Right kidney (tissue), 1 donor: ENCODE data around the gene SBNO2.
"Not testable (repeated sequence)": the region's sequence is repeated elsewhere in the genome, so short reads cannot be mapped to it uniquely, and the experiment has no call there.

Source experiments
- DNase-seq: peaks from one replicate; pipeline ENCODE4 v3.0.0-alpha.2; 2016

SBNO2 gene

DNA sequence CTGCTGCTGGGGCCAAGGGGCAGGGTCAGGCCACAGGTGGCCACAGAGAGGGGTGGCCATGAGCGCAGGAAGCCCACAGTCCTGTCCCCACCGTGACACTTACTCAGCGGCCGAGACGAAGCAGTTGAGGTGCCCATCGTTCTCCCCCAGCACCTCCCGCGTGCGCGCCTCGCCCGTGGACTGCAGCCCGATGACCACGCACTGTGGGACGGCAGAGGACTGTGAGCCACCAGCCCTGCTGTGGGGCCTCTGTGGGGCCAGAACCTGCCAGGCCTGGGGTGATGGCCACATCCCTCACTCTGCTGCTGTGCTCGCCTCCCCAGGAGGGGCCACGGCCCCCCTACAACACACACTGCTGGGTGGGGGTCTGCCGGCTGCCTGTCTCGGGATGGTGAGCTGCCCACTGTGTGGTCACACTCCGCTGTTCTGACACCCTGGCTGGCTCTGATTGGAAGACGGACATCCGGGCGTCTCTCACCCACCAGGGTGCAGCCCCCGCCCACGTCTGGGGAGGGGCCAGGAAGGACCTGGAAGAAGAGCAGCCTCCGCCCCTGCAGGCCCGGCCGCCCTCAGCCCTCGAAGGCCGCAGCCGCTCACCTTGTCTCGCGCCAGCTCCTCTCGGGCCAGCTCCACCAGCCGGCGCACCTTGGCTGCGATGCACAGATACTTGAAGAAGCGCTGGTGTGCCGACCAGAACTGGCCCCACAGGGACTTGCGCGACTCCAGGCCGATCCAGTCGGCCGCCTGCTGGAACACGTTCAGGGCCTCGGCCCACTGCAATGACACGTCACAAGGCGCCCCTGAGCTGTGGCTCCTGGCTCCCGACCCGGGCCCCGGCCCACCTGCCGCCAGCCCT, 57.1 kb downstream of the SBNO2 start:
- no peak for DNase-seq

DNA sequence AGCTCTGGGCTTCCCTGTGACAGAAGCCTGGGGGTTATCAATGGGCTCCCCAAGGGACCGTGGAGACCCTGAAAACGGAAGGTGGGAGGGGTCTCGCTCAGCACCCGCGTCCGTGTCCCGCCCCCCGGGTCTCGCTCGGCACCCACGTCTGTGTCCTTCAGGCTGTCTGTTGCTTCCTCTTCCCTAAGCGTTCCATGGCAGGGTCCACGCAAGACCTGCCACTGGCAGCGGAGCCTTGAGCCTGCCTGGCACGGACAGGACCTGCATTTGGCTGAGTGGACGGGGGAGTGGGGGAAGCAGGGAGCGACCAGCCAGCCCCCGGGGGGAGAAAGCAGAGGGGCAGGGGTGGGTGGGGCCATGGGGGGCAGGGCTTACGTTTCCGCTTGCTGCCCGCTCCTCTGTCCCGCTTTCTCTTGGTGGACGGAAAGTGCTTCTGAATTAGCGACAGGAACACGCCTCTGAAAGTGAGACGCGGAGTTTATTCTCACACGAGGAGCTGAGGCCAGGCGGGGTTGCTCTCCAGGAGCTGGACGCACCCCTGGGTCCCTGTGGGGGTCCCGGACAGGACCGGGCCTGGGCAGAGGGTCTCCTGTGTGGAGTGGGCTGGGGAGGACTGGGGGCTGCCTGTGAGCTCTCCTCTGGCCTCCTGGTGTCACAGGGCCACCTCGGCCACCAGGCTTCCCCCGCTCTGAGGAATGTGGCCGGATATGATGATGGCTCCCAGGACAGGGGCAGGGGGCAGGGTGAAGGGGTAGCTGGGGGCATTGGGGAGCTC, 58.2 kb downstream of the SBNO2 start:
- no peak for DNase-seq

DNA sequence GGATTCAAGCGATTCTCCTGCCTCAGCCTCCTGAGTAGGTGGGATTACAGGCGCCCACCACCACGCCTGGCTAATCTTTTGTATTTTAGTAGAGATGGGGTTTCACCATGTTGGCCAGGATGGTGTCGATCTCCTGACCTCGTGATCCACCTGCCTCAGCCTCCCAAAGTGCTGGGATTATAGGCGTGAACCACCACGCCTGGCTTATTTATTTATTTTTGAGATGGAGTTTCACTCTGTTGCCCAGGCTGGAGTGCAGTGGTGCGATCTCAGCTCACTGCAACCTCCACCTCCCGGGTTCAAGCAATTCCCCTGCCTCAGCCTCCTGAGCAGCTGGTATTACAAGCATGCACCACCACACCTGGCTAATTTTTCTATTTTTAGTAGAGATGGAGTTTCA, 59.3 kb downstream of the SBNO2 start:
- DNase-seq = not testable (repeated sequence)

DNA sequence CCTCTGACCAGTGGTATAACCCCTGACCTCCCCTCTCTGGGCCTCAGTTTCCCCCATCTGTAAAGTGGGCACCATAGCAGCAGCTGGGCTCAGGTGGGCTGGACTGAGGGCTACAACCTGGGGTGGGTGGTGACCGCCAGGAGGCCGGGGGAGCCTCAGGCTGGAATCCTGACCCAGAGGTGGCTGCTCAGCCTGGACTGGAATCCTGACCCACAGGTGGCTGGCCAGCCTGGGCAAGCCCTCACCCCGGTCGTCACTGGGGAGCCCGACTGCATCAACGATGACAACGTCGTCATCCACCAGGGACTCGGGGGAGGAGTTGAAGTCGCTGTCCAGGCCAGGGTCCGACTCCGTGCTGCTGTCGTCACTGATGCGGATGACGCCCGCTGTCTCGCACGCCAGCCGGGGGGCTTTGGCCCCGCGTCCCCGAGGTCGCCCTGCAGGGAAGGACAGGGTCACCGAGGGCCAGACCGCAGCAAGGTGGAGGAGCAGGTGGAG, 60.0 kb downstream of the SBNO2 start:
- DNase-seq = no peak

DNA sequence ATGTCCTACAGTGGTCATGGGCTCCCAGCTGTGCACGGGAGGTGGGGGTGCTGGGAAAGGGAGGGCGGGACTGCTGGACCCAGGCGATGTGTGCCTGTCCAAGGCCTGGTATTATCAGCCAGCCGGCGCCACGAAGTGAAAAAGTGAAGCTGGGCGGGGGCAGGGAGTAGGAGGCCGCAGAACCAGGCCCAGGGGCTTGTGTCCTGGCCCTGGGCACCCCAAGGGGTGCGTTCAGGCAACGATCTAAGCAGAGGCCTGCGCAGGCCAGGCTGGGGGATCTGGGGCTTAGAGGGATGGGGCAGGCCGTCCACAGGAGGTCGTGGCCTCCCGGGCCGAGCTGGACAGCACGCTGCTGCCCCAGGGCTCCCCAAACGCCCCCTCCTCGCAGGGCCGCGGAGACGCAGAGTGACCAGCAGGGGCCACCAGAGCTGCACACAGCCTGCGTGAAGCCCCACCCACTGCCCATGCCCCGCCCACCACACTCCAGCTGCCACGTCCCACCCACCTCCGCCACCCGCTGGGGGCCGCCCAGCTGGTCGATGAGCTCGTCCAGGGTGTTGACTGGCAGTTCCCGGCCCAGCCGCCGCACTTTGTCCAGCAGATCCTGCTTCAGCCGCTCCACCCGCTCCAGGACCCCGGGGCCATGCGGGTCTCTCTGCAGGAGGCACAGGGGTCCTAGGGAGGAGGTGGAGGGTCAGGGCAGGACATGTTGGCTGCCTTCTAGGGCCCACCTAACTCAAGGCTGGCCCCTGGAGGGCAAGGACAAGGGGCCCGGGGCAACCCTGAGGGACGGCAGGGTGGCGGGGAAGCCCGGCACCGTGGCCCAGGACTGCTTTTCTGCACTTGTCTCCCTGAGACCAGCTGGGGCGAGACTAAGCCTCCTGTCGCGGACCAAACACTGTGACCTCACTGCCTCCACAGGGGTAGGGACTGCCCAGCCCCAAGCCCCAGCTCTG, 60.8 kb downstream of the SBNO2 start:
- peak; percentile 80 for DNase-seq

DNA sequence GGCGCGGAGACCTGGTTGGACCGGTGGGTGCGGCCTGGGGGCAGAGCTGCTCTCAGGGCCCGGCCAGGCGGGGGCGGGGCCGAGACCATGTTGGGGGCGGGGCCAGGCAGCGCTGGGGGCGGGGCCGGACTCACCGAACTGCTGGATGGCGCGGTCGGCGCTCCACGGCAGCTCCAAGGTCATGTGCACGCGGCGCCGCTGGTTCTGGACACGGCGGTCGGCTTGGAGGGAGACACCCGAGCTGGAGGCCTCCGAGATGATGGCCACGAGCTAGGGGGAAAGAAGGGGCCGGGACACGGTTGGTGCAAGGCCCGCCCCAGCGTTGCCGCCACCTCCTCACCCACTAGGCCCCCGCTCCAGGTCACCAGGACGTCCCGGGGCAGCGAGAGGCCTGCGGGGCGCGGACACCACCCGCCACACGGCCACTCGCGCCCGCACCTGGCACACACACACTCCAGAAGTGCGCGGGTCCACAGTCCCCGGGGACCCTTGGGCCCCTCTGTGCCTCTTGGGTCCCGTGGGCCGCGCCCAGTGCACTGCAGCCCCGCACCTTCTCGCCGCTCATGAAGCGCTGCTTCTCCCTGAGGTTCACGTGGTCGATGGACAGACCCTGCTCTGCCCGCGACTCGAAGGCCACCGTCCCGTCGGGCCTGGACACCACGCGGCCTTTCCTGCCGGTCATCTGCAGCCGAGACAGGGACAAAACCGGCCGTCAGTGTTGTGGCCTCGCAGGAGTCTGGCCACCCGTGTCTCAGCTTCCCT, 61.6 kb downstream of the SBNO2 start:
- peak; percentile 50 for DNase-seq

DNA sequence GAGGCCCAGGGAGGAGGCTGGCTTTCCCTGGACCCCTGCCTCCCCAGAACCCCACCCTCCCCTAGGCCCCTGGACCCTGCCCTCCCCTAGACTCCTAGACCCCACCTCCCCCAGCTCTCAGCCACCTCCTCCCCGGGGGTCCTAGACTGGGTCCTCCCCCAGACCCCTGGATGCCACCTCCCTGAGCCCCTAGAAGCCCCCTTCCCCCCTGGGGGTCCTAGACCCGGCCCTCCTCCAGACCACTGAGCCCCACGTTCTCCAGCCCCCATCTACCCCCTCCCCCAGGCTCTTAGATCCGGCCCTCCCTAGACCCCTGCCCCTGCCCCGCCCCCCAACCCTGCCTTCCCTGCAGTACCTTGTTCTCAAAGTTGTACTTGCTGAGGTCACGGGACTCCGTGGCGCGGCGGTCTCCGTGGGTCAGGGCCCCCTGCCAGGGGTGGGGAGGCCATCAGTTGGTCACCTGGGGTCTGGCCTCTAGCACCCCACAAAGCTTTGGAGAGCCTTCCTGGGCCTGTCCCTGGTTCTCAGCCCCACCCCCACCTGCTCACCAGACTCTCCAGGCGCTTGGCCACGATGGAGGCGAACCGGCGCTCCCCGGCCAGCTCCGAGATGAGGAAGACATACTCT, 62.3 kb downstream of the SBNO2 start:
- DNase-seq = no peak

DNA sequence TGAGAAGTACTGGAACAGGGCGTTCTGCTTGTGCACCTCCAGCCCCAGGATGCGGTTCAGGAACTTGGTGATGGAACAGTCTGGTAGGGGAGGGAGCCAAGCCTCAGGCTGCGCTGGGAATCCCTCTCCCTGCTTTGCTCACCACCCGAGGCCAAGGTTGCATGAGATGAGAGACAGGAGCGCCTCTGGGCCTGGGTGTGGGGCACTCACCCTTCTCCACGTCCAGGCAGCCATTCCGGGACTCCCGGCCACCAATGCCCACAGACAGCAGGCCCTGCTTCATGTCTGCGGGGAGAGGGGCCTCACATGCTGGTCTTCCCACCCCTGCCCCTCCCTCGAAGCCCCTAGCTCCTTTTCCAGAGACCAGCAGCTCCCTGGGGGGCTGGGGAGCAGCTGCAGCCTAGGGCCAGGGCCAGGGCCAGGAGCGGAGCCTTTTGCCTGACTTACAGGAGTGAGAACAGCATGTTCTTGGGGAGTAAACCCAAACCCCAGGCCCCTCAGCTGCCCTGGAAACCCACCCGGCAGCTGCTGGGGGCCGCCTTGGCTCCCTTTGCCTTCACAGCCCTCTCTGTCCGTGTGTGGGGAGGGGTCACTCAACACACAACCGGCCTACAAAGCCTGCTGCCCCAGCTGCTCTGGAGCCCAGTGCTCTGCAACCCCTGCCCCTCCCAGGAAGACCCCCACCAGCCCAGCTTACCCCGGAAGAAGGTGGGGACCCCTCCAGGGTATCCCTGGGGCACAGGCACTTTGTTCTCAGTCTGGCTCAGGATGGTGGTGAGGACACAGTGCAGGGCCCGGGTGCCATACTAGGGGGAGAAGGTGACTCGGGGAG, 63.0 kb downstream of the SBNO2 start:
- DNase-seq = no peak

DNA sequence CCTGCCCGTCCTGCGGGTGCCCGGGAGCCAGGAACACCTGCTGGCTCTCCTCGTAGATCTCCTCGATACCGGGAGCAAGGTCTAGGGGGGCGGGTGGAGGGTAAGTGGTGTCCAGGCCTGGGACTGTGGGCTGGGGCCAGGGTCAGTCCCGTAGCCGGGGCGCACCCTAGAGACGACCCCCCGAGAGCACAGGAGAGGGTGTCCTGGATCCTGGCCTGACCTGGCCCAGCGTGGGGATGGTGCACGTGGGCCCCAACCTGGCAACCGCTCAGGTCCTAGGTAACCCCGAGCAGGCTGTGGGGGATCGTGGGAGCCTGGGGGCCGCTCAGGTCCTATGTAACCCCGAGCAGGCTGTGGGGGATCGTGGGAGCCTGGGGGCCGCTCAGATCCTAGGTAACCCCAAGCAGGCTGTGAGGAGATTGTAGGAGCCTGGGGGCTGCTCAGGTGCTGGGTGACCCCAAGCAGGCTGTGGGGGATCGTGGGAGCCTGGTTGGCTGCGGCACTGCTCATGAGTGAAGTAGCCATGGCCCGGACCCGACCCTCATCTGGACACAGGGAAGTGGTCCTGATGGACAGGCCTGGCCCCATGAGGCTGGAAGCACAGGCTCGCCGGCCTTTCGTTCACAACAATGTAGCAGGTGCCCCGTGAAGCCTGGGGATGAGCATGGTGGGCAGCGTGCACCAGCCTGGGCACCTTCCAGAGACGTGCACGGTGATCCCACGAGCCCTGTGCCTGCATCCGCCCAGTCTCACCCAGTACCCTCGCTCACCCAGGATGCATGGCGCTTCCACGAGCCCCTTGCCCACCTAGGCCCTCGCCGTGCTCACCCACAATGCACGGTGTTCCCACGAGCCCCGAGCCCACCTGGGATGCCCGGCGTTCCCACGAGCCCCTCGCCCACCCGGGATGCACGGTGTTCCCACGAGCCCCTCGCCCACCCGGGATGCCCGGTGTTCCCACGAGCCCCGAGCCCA, 64.1 kb downstream of the SBNO2 start:
- no peak for DNase-seq

DNA sequence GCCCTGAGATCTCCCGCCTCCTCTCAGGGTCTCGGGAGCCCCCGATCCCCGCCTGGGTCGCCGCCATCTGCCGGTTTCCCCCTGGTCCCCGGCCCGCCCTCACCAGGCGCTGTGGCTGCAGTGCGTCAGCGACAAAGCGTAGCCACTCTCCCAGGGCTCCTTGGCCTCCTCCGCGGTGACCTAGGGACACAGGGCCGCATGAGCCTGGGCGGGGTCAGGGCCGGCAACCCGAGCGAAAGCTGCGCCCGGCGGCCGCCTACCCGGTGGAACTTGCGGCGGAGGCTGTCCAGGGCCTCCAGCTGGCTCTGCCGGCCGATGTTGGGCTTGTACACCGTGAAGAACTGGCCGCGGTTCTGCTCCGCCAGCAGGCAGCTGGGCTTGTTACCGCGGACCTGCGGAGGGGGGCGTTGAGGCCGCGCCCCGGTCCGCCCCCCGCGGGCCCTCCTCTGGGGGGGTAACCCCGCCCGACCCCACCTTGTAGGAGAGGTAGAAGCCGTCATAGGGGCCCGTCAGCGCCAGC, 65.0 kb downstream of the SBNO2 start:
- no peak for DNase-seq

DNA sequence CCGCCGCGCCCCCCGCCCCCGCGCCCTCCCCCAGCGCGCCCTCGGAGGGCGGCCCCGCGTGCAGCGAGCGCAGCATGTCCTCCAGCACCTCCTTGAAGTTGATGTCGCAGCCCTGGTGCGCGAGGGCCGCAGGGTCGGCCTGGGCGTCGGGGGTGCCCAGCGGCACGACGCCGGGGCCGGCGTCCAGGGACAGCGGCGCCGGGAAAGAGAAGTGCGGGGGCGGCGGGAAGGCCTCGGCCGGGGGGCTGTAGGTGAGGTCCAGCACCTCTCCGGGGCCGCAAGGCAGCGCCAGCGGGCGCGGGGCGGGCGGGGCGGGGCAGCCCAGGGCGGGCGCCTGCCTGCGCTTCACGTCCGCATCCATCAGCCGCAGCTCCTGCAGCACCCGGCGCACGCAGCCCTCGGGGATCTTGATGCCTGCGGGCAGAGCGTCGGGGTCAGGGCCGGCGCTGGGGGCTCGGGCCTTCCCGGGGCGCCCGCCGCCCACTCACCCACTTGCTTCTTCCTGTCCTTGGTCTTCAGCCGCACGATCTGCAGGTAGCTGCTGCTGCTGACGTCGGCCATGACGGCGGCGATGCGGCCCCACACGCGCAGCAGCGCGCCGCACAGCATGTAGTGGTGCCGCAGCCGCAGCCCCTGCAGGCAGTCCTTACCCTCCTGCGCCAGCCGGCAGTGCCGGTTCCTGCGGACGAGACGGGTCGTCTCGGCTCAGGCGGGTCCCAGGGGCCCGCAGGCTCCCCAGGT, 65.6 kb downstream of the SBNO2 start:
- no peak for DNase-seq

DNA sequence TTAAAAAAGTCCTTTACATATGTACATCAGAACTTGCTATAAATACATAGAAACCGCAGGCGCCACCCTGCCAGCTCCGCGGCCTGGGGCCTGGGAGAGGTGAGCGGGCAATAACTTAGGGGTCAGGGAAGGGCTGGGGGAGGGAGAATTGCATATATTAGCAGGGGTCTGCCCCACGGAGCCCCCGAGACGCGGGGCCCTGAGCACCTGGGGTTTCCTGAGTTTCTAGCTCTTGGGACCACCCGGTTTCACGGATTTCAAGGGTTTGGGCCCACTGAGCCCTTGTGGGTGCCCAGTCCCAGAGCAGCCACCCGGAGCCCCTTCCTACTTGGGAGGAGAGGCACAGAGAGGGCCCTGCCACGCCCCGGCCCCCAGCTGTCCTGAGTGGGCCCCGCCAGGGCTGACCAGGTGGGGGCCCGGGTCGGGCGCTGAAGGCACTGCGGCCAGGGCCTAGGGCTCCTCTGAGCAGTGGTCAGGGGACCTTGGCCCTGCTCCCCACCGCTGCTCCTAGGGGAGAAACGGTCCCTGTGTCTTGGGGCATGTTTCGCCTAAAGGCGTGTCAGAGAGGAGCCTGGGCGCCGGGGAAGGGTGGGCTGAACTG, 66.3 kb downstream of the SBNO2 start:
- no peak for DNase-seq

DNA sequence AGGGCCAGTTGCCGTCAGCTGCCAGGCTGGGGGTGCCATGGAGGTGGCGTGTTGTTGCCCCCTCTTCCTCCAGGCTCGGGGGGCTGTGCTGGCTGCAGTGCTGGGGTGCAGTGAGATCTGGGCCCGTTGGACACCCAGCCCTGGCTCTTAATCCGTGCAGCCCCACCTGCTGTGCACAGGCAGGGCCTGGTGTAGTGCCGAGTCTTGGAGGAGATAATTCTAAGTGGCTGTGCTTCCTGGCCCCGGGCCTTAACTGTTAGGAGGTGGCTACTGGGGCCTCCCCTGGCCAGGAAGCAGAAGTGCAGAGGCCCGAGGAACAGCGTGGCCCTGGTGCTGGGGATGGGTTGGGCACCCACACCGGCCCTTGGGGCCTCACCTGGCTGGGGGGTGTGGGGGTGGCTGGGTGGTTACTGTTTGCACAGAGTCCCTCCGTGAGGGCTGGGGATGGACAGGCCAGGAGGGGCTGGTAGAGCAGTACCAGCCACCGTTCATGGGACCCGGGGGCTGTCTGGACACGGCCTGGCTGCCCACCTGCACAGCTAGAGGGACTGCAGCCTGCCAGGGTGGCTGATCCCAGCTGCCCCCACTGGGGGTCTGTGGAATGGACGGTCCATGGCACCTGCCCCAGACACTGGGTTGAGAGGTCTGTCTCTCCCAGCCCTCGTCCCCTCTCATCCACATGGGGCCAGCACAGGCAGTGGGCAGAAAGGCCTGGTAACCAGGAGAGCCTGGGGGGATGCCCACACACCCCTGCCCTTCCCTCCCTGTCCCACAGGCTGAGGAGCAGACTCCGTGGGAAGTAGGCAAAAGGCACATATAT, 67.0 kb downstream of the SBNO2 start:
- DNase-seq = no peak

DNA sequence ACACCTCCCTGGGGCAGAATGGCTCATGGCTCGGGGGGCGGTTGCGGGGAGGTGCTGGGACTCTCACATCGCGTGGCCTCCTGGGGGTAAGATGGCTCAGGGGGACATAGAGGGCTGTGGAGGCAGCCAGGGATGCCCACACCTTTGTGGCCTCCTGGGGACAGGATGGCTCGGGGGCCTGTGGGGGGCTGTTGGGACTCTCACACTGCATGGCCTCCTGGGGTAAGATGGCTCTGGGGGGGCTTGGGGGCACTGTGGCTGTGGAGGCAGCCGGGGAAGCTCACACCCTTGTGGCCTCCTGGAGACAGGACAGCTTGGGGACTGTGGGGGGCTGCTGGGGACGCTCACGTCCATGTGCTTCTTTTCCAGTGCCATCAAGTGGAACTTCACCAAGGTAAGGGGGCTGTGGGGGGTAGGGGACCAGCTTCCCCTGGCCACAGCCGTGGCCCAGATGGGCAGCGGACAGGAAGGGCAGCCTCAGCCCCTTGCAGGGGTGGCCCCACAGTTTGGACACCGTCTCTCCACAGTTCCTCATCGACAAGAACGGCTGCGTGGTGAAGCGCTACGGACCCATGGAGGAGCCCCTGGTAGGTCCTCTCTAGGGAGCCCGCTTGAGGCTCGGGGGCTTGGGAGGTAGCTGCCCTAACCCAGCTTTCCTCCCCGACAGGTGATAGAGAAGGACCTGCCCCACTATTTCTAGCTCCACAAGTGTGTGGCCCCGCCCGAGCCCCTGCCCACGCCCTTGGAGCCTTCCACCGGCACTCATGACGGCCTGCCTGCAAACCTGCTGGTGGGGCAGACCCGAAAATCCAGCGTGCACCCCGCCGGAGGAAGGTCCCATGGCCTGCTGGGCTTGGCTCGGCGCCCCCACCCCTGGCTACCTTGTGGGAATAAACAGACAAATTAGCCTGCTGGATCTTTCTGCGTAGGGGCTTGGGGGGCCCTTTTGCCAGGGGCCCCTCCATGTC, 67.9 kb downstream of the SBNO2 start:
- no peak for DNase-seq
